GM10847 (cell line): ENCODE measurements around the gene ZNF385B.

Experiments
- POLR2A ChIP-seq: IDR thresholded peaks from 2 replicates; pipeline ENCODE4 v1.6.1; 2011; ENCODE audit not compliant: insufficient read length; ENCODE audit errors: extremely low read depth

The ZNF385B gene

GRCh38 chr2:179467111-179467510, 394.3 kb downstream of the ZNF385B start:
- no peak for TF ChIP-seq POLR2A

DNA sequence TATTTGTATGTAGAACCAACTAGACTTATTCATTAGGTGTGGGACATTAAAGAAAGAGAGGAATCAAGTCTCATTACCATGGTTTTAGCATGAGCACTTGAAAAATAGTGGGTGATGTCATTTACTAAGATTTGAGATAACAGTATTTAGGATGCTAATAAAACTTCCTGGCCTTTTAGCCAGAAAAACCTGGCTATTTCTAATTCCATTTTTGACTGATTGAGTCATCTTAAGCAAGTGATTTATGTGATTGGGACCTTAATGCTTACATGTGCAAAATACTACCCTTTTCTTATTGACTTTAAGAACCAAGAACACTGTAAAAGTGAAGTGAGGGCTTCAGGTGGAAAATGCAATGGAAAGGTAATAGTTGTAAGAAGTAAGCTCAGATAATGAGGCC, 400.0 kb downstream of the ZNF385B start:
- TF ChIP-seq POLR2A: no peak

GRCh38 chr2:179460181-179460929, 401.1 kb downstream of the ZNF385B start:
- TF ChIP-seq POLR2A: no peak

GRCh38 chr2:179455824-179456223, 405.6 kb downstream of the ZNF385B start:
- TF ChIP-seq POLR2A: no peak

DNA sequence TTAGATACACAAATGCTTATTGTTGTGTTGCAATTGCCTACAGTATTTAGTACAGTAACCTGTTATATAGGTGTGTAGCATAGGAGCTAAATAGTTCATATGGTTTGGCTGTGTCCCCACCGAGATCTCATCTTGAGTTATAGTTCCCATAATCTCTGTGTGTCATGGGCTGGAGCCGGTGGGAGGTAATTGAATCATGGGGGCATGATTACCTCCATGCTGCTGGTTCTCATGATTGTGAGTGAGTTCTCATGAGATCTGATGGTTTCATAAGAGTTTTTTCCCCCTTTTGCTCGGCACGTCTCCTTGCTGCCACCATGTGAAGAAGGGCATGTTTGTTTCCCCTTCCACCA, 406.3 kb downstream of the ZNF385B start:
- no peak for TF ChIP-seq POLR2A

DNA sequence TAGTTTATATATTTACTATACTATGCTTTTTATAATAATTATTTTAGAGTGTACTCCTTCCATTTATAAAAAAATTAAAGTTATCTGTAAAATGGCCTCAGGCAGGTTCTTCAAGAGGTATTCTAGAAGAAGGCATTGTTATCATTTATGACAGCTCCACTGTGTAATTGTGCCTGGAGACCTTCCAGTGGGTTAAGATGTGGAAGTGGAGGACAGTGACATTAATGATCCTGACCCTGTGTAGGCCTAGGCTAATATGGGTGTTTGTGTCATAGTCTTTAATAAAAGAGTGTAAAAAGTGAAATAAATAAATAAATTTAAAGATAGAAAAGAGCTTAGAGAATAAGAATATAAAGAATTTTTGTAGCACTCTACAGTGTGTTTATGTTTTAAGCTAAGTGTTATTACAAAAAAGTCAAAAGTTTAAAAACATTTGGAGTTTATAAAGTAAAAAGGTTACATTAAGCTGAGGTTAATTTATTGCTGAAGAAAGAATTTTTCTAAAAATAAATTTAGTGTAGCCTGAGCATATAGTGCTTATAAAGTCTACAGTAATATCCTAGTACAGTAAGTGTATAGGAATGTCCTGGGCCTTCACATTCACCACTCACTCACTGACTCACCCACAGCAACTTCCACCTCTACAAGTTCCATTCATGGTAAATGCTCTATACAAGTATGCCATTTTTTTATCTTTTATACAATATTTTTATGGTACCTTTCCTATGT, 406.8 kb downstream of the ZNF385B start:
- TF ChIP-seq POLR2A: no peak

DNA sequence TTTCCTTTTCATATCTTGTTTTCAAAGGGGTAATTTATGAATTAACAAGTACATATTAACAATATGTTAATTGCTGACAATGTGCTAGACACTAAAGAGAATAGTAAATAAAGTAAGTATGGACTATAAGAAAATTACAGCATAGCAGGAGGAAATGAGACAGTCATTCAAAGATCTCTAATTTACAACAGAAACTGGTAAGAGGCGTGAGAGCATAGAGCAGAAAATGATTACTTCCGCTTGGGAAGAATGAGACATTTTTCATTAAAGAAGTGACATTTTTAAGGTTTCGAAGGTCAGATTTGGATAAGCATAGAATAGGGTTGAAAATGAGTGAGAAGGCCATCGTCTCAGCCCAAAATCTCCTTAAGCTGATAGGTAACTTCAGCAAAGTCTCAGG, 412.4 kb downstream of the ZNF385B start:
- no peak for TF ChIP-seq POLR2A

GRCh38 chr2:179447839-179448447, 413.5 kb downstream of the ZNF385B start:
- no peak for TF ChIP-seq POLR2A

GRCh38 chr2:179447421-179447820, 414.0 kb downstream of the ZNF385B start:
- TF ChIP-seq POLR2A: no peak

DNA sequence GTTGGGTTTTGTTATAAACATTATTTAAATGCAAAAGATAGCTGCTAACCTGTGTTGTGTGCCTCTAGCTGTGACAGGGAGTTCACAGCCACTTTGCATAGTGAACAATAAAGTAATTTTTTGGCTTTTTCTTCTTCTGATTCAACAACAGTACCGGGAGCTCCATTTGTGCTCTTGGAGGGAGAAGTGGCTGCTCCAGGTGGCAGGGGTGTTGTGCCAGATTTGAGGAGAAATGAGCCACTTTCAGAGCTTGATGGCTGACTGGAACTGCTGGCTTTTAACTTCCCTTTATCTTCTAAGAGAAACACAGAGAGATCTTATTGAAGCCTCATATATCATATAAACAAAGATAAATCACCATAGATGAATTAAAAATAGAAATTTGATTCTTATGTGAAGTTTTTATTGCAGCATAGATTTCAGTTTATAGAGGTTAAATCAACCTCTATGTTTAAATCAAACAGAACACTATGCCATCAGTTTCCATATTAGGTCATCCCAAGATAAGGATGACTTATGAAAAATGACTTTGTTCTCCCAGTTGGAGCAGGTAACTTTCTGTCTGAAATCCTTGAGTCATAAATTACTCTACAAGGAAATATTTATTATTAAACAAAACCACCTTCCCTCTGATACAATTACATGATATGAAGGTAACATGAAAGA, 414.8 kb downstream of the ZNF385B start:
- no peak for TF ChIP-seq POLR2A

GRCh38 chr2:179444056-179444455, 417.4 kb downstream of the ZNF385B start:
- no peak for TF ChIP-seq POLR2A

DNA sequence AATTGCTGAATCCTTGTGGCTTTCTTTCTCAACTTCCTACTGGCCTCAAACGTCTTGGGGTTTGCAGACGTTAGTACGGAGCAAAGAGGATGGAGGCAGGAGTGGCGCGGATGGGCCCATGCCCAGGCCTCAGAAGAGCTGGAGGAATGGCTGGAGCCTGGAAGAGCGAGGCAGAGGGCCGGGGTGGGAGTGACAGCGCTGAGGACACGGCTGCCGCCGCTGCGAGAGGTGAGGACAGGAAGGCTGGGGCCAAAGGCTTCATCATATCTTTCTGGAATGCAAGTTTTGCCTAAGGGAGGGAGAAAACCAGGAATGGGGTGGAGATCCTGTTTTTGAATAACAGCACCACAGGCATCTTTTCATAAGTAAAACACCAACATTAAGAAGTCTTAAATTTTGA, 418.2 kb downstream of the ZNF385B start:
- TF ChIP-seq POLR2A: no peak

DNA sequence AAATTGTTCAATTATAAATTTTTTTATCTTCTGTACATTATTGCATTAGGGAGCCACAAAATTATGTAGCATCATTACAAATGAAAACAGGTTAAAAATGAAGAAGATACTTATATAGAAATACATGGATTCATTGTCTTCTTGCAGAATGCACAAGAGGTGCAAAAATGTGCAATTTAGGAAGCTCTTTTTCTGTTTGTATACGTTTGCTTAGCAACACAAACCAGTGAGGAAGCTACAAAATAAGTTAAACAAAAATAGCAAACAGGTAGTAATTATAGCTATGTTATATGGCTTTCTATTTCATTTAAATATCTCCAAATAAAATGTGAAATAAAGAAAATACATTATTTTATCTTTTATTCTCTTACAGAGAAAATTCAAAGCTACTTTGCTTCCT, 419.2 kb downstream of the ZNF385B start:
- no peak for TF ChIP-seq POLR2A

DNA sequence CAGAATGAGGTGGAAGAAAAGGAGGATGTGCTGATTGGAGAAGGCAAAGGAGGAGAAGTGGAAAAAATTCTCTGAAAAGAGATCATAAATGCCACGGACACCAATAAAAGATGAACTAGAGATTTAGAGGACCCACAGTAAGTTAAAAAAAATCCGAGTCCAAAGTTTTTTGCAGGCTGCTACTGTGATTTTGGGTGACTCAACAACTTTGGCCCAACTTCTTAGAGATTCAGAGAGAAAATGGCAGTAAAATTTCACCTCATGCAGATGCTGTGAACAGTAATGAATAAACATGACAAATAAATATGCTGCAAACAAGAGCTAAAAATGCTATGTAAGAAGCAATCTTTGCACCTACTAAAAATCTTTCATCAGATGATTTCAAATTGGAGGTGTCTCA, 419.9 kb downstream of the ZNF385B start:
- no peak for TF ChIP-seq POLR2A

DNA sequence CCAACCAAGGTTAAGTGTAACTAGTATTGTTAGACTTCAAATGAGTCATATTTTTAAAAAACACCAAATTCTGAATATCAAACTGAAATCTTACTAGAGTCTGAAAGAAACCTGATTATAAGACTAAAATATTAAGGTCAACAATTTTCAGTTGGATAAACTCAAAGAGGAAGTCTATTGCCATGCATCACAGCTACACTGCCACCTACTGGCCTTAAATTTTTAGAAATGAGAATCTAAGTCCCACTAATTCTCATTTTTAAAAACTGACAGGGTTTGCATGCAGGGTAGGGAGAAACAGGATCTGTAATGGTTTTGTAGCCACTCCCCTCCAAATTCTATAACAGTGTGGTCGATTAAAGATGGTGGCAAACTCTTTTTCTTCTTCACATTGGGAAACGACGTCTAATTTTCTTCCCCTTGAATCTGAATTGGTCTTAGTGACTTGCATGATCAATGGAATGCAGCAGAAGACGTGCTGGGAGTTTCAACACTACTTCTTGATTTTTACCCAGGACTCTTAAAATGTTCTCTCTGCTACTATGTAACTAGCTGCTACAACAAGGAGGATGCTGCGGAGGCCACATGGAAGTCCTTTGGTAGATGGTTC, 420.7 kb downstream of the ZNF385B start:
- TF ChIP-seq POLR2A: no peak
